ENCODE measurements around the gene PIK3IP1. TPM values are rescaled to one million over a fixed set of nuclear protein-coding genes. Genes with fewer than 3 reads are reported as not detected.

PIK3IP1 gene
- total and polyA plus RNA-seq, 10 donors: 36.1 to 152 (median 97.8) TPM

- intact Hi-C loops (cut with DNase I; ENCODE audit: low total_unique reads): no loop called here
- H3K9me3 ChIP-seq: no peaks in the 10 kb centered on the region
- no peaks in the 10 kb centered on the region for H3K27me3 ChIP-seq (replicated peaks in 1 of 7)
- peak; percentile 67 for DNase-seq
- H3K27ac ChIP-seq: no peak overlapping the region
- peaks cover 0 to 7% (median 0%) of the 10 kb centered on the region in 6 donors for H3K4me1 ChIP-seq
- H3K36me3 ChIP-seq: peaks cover 0 to 100% (median 89%) of the 10 kb centered on the region in 6 donors
- no peak overlapping the region for H3K4me3 ChIP-seq
- 89 to 93% (median 90%) methylated on average over 4 of the region's 4 CpGs for WGBS, 5 donors
- no peak for TF ChIP-seq POLR2AphosphoS5 (IDR thresholded peaks at IDR 0.05)
These were observed 36.7 kb upstream of the PIK3IP1 start for GRCh38 chr22:31329029-31329428.

DNA sequence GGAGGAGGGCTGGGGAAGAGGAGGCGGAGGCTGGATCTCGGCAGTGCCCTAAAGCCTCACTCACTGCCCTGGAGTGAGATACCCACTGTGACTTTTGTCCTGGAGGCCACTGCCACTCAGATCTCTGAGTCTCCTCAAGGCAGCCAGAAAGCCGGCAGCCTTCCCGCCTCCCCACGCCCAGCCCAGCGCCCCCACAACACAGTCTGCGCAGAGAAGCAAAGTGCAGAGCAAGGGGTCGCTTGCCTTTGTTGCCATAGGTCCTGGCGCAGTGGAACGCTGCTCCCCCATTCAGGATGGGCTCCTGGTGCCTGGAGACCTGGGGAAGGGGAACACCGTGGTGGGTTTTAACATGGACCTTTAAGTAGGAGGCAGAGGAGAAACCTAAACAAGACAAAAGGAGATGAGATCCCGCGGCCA lies 36.3 kb upstream of the PIK3IP1 start:
- TF ChIP-seq POLR2AphosphoS5 (IDR thresholded peaks at IDR 0.05): peak in 1 of 3 donors; percentile 29
- TF ChIP-seq, protein P1, sequence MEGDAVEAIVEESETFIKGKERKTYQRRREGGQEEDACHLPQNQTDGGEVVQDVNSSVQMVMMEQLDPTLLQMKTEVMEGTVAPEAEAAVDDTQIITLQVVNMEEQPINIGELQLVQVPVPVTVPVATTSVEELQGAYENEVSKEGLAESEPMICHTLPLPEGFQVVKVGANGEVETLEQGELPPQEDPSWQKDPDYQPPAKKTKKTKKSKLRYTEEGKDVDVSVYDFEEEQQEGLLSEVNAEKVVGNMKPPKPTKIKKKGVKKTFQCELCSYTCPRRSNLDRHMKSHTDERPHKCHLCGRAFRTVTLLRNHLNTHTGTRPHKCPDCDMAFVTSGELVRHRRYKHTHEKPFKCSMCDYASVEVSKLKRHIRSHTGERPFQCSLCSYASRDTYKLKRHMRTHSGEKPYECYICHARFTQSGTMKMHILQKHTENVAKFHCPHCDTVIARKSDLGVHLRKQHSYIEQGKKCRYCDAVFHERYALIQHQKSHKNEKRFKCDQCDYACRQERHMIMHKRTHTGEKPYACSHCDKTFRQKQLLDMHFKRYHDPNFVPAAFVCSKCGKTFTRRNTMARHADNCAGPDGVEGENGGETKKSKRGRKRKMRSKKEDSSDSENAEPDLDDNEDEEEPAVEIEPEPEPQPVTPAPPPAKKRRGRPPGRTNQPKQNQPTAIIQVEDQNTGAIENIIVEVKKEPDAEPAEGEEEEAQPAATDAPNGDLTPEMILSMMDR (IDR thresholded peaks at IDR 0.05 in 8 of 11, conservative IDR thresholded peaks at IDR 0.05 in 3 of 11): no peak
- no peak for TF ChIP-seq POLR2A (IDR thresholded peaks at IDR 0.05)
- no peak overlapping the region for H3K4me3 ChIP-seq
- H3K27me3 ChIP-seq (replicated peaks in 1 of 7): no peaks in the 10 kb centered on the region
- no peak for DNase-seq
- H3K36me3 ChIP-seq: peaks cover 0 to 100% (median 86%) of the 10 kb centered on the region in 6 donors
- intact Hi-C loops (cut with DNase I; ENCODE audit: low total_unique reads): no loop called here
- no peak overlapping the region for H3K27ac ChIP-seq
- 87 to 97% (median 94%) methylated on average over 11 to 13 of the region's 13 CpGs for WGBS, 5 donors
- peaks cover 0 to 7% (median 0%) of the 10 kb centered on the region in 6 donors for H3K4me1 ChIP-seq
- no peaks in the 10 kb centered on the region for H3K9me3 ChIP-seq

GRCh38 chr22:31327806-31328543 lies 35.7 kb upstream of the PIK3IP1 start:
- intact Hi-C loops (cut with DNase I; ENCODE audit: low total_unique reads): no loop called here

GRCh38 chr22:31326877-31327276 lies 34.6 kb upstream of the PIK3IP1 start:
- WGBS, 5 donors: 85 to 96% (median 90%) methylated on average over 9 of the region's 9 CpGs
- H3K36me3 ChIP-seq: peaks cover 0 to 100% (median 70%) of the 10 kb centered on the region in 6 donors
- H3K4me1 ChIP-seq: peaks cover 0 to 7% (median 0%) of the 10 kb centered on the region in 6 donors
- no peak for DNase-seq
- H3K27ac ChIP-seq: no peak overlapping the region
- no peaks in the 10 kb centered on the region for H3K9me3 ChIP-seq
- H3K4me3 ChIP-seq: no peak overlapping the region
- TF ChIP-seq POLR2AphosphoS5 (IDR thresholded peaks at IDR 0.05): no peak
- no peak for TF ChIP-seq POLR2A (IDR thresholded peaks at IDR 0.05)
- H3K27me3 ChIP-seq (replicated peaks in 1 of 7): no peaks in the 10 kb centered on the region
- intact Hi-C loops (cut with DNase I; ENCODE audit: low total_unique reads): no loop called here

More at GRCh38 chr22:31327806-31328543, 35.7 kb upstream of the PIK3IP1 start:
- peaks cover 0 to 7% (median 0%) of the 10 kb centered on the region in 6 donors for H3K4me1 ChIP-seq
- H3K4me3 ChIP-seq: no peak overlapping the region
- TF ChIP-seq, protein P1 (IDR thresholded peaks at IDR 0.05 in 8 of 11, conservative IDR thresholded peaks at IDR 0.05 in 3 of 11): no peak
- TF ChIP-seq POLR2AphosphoS5 (IDR thresholded peaks at IDR 0.05) (no peak), POLR2A (IDR thresholded peaks at IDR 0.05) (no peak)
- no peaks in the 10 kb centered on the region for H3K27me3 ChIP-seq (replicated peaks in 1 of 7)
- H3K27ac ChIP-seq: no peak overlapping the region
- H3K9me3 ChIP-seq: no peaks in the 10 kb centered on the region
- WGBS, 5 donors: 78 to 98% (median 92%) methylated on average over 7 to 9 of the region's 9 CpGs
- no peak for DNase-seq
- H3K36me3 ChIP-seq: peaks cover 0 to 100% (median 81%) of the 10 kb centered on the region in 6 donors

Data from spleen (tissue), 11 donors.